Hematopoietic multipotent progenitor cell treated with erythropoietin and hydrocortisone succinate and interleukin-3 and kit ligand, for 8 days (in vitro differentiated cells): ENCODE results near the gene DCDC1.
"Not testable (repeated sequence)": the region's sequence is repeated elsewhere in the genome, so short reads cannot be mapped to it uniquely, and the experiment has no call there.

Source experiments
- DNase-seq: peaks from one replicate; pipeline ENCODE4 v3.0.0-alpha.2; 2015

Gene DCDC1

DNA sequence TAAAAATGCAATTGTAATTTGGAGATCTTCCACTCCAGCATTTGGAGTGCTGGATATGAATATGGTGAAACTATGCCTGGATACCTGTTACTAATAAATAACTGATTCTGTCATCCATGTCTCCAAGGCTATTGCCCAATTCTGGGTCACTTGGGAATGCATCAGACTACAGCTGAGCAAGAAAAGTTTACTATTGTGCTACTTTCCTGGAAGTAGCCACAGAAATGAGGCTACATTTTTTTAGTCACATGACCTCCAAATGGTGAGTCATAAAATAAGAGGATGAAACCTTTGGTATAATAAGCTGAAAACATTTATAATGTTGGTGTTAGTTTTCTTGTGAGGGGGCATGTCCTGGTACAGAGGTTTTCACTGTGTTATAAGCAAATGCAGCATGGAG, 44.4 kb downstream of the DCDC1 start:
- DNase-seq = no peak

DNA sequence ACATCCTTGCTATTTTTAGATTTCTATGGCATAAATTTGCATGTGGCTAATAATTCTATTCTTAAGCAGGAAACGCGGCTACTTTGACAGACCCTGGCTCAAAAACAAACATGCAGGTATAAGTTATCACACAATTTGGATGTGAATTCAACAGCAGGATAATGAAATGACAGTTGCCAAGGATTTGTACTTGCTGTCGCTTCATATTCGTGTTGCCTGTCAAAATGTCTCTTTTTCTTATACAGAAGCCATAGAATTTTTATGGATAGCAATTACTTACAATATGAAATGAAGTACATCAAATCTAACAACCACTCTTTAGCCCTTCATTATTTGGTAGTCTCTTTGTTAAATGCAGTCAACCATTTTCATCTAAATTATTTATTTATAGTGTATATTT, 46.4 kb downstream of the DCDC1 start:
- DNase-seq = no peak

DNA sequence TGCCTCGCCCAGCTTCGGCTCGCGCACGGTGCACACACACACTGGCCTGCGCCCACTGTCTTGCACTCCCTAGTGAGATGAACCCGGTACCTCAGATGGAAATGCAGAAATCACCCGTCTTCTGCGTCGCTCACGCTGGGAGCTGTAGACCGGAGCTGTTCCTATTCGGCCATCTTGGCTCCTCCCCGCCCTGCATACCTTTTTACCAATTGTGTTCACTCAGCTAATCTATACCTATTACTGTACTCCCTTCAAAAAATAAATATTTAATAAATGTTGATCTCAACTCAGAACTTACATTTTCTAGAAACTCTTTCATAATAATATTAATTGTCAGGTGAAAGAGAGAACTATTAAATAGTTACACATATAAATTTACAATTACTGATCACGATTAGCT, 48.0 kb downstream of the DCDC1 start:
- DNase-seq = not testable (repeated sequence)

DNA sequence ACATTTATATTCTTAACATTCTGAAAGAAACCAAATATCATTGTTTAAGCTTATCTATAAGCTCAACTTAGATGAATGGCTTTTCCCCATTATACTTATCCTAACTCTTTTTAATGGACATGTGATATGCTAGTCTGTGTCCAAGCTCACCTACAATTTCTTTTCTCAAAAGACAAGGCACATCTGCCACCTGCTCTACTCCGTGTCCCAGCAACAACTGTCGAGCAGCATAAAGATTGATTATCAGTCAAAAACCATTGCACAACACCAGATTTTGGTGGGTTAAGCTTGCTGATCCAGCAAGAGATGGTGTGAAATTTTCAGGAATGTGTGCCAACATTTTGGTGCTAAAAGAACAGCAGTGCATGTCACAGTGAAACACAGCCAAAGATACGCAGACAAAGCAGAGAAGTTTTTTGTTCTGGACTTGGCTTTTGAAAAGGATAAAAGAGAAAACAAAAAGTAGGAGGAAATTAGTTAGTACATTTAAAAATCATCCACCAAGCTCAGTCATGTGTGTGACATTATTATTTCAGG, 65.8 kb downstream of the DCDC1 start:
- no peak for DNase-seq

DNA sequence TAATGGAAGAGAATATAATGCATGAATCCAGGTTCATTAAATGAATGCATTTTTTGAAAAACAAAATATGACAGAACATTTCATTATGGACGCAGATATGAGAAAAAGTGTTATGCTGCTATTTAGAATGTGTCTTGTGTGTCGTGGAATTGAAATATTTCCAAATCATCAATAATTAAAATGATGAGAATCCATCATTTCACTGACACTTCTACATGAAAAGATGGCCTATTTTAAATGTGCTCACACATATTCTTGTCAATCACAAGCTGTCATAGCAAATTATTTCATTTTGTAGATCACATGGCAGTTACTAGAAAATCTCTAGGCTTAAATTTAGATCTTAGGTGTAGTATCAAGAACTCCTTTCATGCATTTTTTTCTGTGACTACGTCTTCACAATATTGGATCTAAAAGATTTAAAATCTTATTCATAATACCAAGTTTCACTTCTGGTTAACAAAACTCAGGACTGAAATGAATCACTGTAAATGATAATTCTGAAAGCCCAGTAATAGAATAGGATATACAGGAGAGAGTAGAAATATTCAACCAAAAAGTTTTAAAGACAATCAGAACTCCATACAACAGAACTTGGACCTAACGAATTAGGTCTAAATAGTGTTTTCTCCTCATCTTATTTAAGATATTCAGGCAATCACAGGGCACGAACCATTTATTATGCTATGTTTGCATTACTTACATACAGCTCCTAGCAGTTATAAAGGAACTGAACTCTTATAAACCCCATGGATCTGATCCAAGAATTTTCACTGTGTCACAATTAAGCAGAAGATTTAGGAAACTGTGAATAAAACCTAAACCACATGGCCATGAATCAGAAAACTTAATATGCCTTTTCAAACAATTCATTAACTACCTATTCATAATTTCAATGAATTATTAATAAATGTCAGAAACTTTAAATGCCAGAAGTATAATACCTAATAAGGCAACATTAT, 67.7 kb downstream of the DCDC1 start:
- no peak for DNase-seq

DNA sequence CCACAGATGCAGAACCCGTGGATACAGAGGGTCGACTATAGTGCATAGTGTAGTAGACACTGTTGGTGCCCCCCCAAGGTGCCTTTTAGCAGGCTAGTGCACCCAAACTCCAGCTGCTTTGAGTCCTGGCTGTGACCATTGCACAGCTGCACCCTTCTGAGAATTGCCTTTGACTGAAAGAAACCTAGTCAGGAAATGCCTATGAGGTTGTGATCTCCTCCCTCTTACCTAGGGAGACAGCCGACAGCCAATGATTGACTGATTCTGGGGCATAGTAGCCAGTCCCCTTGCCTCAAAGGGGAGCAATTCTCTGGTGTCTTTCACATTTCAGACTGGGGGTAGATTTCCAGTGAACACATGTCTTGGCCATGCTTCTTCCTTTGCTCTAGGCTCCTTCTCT, 74.2 kb downstream of the DCDC1 start:
- no peak for DNase-seq

DNA sequence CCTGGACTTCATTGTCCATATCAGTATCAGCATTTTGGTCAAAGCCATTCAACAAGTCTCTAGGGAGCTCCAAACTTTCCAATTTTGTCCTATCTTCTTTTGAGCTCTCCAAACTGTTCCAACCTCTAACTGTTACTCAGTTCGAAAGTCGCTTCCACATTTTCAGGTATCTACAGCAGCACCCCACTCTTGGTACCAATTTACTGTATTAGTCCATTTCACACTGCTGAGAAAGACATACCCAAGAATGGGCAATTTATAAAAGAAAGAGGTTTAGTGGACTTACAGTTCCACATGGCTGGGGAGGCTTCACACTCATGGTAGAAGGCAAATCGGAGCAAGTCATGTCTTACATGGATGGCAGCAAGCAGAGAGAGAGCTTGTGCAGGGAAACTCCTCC, 96.0 kb downstream of the DCDC1 start:
- not testable (repeated sequence) for DNase-seq

DNA sequence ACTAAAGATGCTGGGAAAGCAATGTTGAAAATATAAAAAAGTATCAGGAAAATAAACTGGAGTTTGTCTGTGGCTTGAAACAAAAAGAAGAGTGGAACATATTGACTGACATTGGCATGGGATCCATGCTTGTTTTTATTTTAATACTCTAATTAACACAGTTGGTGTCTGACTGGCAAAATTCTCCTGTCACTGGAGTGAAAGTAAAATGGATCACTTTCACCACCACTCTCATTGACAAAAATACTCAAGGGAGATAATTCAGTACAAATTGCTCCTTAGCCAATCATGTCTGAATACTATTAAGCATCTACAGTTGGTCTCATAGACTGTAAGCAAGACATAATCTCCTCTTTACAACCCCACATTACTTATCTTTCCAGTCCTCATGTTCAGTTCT, 101.8 kb downstream of the DCDC1 start:
- DNase-seq = no peak

DNA sequence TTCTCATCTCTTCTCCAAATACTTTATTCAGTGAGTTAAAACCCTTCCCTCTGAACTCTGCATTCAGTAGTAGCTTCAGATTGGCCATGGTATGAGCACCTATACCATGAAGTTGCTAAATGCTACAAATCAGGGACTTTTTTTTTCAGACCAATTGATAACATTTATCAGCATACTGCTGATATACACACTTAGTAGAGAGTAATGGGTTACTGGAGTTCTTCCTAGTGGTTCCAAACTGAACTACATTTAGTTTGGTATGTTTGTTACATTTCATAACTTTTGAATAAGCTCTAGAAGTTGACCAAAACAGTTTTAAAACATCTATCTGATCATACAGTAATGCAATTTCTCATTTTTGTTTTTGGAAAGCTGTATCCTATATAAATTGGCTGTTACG, 104.7 kb downstream of the DCDC1 start:
- DNase-seq = no peak

DNA sequence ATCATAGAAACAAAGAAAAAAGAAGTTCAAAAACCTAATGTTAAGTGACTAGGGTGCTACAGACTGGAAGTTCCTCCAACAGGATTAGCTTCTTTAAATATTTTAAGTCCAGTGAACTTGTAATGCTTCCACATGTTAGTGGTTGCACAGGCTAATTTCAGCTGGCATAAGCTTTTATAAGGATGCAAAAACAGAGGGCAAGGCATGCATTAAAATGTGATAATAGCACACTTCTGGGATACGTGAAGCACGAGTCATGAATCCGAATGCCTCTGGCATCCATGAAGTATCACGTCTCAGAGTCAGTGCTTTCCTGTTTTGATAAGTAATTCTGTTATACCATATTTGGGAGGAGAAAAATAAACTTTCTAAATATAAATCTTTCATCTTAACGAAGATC, 106.8 kb downstream of the DCDC1 start:
- no peak for DNase-seq

DNA sequence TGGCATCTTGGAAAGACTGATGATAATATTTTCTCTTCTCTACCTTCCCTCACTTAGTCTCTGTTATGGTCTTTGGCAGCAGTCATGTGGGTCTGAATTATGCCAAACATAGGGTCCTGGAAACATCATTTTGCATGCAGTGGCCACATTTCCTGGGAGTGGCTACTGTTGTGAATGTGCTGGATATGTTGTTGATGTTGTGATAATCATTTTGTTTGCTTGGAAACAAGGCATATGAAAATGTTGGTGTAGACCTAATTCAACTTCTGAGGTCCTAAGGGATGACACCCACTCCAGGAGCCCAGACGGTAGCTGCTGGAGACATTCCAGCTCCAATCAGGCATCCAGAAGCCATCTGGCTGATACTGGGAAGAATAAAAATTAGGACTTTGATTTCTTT, 109.7 kb downstream of the DCDC1 start:
- DNase-seq = no peak

DNA sequence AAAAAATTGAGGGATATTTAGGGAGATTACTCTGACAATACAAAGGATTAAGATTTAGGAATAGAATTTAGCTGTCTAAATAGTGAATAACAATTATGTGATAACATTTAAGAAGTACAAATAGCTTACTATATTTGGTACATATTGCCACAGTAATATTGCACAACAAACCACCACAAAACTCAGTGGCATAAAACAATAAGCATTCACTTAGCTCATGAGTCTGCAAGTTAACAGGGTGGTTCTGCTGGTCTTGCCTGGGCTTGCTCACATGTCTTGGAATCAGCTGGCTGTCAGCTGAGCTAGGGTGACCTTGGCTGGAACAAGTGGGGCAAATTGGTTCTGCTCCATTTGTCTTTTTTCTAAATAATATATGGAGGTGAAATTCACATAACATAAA, 115.1 kb downstream of the DCDC1 start:
- DNase-seq = no peak

DNA sequence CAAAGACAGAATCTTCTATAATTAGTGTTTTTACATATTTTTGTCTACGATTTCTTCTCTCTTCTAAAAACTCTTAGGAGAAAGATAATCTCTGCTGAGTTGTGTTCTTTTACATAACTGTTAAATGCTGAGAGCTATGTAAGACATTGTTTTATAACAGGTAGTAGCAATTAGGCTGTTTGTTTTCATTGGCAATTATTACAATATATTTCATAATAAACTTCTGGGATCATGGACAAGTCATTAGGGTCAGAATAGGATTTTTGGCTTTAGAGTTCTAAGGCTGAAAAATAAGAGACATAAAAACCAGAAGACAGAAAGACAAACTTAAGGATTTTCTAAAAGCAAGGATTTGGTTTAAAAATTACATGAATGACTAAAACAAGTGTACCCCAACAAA, 120.8 kb downstream of the DCDC1 start:
- DNase-seq = no peak

DNA sequence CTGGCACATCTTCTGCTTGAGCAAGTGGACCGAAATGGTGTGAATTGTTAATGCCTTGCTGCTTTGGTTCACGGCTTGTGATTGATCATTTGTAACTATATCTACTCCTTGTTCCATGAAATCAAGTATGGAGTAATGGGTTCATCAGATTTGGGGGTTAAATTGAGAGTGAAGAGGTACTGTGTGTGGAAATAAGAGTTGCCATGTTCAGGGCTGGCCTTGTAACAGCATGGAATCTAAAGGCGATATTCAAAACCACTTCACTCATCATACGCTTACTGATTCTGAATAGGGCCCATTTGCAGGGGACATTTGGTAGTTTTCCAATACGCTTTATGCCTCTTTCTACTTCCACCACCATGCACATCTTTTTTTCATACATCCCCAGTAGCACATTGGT, 122.2 kb downstream of the DCDC1 start:
- no peak for DNase-seq

DNA sequence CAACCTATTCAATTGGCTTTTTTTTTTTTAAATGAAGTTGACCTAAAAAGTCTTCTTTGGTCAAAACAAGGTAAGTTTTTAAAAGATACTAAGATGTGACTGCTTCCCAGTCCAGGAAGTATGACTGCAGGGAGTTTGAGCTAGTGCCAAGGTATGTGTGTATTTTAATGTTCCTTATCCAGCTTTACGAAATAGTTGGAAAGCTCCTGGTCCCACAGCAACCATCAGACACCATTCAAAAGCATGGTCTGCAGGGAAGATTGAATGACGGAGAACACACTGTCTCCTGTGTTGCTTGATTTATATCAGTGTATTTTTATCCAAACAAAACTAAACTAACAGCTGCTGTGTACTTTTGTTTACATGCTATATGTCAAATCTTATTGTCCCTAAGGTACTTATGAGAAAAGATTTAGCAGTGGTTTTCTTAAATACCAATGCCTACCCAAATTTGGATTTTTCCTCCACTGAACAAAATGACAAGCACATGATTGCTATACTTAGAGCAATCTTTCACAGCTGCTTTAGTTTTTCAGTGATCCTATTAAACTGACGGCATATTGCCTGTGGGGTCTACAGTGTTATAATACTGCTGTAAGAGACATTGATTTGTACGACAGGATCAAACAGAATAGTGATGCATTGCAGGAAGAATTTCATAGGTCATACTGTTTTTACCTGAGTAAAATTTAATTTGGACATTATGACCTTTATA, 122.9 kb downstream of the DCDC1 start:
- DNase-seq = no peak

DNA sequence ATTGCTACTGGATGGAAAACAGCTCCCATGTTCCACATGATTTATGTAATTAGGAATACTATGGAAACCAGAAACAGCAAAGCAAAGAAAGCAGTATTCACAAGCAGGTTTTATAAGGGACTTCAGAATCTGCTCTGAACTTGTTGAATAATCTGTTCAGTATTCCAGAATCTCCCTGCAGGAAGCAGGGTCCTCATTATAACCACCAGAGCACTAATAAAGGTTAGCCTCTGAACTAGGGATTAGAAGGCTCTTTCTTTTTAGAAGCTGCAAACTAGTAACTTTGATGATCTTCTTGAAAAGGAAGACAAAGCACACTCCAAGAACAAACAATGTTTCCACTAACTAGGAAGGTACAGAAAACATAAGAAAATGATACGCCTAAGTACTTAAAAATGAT, 125.8 kb downstream of the DCDC1 start:
- DNase-seq = no peak

DNA sequence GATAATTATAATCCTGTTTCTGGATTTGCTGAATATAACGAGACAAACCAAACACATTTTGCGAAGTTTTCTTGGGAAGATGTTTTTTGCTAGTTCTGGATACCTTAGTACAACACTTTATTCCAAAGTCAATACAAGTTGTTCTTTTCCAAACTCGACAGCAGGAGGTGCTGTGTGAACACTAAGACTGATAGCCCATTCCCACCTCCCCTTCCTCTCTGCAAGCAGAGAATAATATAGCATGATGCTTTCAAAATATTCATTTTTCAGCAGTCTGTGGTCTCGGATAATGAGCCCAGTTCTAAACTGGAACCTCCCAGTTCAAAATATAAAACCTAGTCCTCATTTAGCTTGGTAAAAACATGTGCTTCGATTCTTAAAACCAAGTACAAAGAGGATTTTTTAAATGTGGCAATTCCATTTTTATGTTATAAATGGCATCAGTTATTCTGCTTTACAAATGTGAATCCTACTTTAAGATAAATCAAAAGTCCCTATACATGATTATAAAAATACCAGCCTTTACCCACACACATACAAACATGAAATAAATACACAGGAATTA, 129.1 kb downstream of the DCDC1 start:
- peak; percentile 51 for DNase-seq

DNA sequence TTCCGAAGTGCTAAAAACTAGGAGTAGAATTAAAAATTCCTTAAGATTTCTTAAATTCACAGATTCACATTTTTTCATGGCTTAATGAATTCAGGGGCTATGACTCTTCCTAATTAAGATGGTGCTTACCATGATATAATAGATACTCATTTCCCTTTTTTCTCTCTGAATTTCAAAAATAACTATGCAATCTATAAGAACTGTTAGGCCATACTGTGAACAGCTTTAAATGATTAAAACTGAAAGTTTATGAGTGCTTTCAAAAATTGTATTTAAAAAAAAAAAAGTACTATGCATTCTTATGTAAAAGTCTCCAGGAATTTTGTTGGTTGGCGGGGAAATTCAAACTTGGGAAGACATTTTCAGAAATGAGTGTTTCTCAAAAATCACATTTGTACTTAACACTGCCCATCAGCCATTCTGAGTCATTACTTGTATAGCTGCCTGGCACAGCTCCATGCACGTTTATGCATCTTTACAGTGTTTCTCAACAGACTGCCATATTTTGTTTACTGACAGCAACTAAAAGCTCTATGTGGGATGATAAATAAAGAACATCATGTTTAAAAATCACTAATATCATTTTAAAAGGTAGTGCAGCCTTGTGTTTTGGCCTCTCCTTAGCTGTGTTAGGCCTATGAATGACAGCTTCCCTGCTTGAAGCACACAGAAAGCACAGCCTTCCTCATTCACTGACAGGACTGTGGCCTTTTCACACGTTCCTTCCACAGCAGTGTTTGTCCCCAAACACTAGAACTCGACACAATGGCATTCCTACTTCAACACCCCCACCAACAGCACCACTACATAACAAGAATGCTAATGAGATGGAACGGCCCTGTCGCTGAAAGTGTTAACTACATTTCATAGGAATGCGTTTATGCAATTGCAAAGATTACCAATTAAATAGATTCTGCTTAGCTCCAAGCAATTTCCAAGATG, 131.4 kb downstream of the DCDC1 start:
- no peak for DNase-seq

DNA sequence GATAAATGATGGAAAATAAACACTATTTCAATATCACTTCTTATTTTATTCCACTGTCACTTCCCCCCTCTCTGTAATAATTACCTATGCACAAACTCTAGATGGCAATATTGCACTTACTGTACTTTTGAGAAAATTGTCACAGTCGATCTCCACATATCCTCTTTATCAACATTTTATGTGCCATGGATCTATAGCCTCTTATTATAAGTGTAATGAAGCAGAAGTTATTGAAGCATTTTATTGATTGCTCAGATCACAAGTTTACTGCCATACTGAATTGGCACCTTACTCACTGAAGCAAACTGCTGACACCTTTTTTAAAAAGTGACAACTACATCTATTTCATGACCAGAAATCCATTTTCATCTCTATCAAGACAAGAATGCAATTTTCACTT, 133.4 kb downstream of the DCDC1 start:
- peak; percentile 3 for DNase-seq

DNA sequence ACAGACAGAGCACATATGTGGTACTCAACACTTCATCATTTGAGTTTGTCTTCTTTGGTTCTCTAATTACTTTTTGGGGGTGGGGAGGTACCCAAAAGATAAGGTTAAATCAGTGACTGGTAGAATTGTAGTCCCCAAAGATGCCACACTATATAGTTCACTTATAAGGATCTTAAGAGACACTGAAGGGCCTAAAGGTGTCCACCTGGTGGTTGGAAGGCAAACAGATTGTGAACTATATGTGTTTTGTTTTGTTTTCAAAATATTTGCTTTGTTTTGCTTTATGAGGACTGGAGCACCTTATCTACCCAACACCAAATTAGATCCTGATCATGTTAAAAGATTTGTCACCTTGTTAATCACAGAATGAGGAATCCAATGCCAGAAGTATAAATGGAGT, 136.1 kb downstream of the DCDC1 start:
- no peak for DNase-seq

DNA sequence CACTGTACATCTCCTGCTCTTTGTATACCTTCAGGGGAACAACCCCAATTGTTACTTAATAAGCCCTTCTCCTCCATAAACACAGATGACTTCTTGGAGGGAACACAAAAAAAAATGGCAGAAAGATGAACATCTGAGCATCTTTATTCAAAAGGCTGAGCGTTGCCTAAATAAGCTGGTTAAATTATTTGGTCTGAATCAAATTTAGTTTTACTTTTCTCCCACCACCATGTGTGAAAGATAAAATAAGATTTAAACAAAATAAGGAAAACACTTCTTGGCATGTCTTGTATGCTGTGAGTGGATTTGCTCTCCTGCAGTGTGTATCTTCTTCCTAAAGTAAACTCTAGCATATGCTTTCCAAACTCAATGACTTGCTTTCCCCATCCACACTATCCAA, 137.9 kb downstream of the DCDC1 start:
- no peak for DNase-seq

DNA sequence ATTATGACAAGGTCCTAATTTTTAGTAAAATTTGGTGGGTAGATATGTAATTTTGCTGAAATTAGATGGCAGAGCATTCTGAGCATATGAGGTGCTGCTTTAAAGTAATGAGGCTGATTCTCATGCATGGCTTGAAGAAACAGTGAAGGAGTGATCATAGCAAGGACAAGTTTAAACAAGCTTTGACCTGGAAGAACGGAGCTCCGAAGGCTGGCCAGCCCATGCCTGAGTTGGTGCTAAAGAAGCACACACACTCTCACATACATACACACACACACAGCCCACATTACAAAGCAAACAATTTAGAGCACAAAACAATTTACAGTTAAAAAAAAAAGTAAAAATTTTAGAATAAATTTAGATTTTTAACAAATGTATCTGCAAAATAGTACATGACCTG, 150.7 kb downstream of the DCDC1 start:
- no peak for DNase-seq

DNA sequence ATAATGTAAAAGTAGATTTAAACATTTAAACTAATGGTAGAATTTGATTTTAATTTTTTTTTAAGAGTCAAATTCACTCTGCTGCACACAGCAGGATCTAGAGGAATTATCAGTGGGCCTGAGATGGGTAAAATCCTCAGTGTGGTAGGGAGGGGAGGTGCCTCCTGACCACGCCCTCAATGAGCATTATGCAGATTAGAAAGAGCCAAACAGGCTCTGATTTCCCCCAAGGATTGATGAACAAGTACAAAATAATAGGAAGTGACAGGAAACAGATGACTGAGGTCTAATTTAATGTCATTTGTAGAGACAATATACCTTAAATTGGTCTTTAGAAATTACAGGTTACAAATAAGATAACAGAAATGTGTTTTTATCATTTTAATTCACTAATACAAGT, 155.2 kb downstream of the DCDC1 start:
- no peak for DNase-seq
